Measurements from ENCODE around the gene COL8A2.

COL8A2 gene

DNA sequence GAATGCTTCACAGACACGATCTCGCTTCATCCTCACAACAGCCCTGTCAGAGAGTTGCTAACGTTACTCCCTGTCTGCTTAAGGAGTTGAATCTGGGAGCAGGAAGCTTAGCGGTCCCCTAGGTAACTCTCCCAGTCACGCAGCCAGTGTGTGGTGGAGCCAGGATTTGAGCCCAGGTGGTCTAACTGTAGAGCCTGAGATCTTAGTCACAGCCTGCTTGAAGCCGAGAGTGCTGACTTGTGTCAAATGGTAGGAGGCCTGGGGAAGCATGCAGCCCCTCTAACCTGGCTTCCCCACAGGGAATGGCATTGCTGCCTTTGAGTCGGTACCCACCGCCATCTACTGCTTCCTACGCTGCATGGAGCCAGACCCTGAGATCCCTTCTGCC is 32.2 kb downstream of the COL8A2 start:
- TF ChIP-seq, protein P1, sequence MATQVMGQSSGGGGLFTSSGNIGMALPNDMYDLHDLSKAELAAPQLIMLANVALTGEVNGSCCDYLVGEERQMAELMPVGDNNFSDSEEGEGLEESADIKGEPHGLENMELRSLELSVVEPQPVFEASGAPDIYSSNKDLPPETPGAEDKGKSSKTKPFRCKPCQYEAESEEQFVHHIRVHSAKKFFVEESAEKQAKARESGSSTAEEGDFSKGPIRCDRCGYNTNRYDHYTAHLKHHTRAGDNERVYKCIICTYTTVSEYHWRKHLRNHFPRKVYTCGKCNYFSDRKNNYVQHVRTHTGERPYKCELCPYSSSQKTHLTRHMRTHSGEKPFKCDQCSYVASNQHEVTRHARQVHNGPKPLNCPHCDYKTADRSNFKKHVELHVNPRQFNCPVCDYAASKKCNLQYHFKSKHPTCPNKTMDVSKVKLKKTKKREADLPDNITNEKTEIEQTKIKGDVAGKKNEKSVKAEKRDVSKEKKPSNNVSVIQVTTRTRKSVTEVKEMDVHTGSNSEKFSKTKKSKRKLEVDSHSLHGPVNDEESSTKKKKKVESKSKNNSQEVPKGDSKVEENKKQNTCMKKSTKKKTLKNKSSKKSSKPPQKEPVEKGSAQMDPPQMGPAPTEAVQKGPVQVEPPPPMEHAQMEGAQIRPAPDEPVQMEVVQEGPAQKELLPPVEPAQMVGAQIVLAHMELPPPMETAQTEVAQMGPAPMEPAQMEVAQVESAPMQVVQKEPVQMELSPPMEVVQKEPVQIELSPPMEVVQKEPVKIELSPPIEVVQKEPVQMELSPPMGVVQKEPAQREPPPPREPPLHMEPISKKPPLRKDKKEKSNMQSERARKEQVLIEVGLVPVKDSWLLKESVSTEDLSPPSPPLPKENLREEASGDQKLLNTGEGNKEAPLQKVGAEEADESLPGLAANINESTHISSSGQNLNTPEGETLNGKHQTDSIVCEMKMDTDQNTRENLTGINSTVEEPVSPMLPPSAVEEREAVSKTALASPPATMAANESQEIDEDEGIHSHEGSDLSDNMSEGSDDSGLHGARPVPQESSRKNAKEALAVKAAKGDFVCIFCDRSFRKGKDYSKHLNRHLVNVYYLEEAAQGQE (IDR thresholded peaks at IDR 0.05; ENCODE audit: insufficient read depth in 1 of 2, low read depth in 2 of 2, low read length in 2 of 2): no peak
- TF ChIP-seq SIN3A (IDR thresholded peaks at IDR 0.05; ENCODE audit: borderline replicate concordance, insufficient read depth, low read length) (no peak), TAF1 (IDR thresholded peaks at IDR 0.05; ENCODE audit: borderline replicate concordance, insufficient read depth, low read length) (no peak), POLR2AphosphoS5 (IDR thresholded peaks at IDR 0.05; ENCODE audit: low read depth, low read length) (no peak), FOXP2 (optimal IDR thresholded peaks at IDR 0.05; ENCODE audit: borderline replicate concordance, extremely low read depth, extremely low read length, insufficient read depth) (no peak)

DNA sequence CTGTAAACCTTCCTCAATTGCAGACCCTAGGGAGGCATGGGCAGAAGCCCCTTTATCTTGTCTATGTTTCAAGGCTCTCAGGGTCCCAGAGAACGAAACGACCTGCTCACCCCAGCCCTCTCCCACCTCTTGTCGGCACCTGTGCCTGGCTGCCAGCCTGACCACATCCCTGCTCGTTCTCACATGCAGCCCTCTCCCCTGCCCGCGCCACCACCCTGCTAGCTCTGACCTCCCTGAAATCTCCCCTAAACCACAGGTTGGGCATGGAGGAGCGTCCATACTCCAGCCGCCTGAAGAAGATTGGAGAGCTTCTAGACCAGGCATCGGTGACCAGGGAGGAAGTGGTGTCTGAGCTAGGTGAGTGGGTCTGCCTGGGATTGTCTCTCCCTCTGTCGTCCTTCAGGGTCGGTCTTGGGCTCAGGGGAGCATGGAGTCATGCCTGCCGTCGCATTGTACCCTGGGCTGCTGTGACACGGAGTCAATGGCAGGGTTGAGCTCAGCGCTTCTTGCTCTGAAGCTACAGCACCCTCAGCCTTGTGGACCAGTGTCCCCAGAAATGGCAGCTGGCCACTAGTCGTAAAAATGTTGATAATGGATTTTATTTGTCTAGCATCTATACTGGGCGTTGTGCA is 32.7 kb downstream of the COL8A2 start:
- no peak for TF ChIP-seq SIN3A (IDR thresholded peaks at IDR 0.05; ENCODE audit: borderline replicate concordance, insufficient read depth, low read length)
- no peak for TF ChIP-seq TAF1 (IDR thresholded peaks at IDR 0.05; ENCODE audit: borderline replicate concordance, insufficient read depth, low read length)
- no peak for TF ChIP-seq POLR2AphosphoS5 (IDR thresholded peaks at IDR 0.05; ENCODE audit: low read depth, low read length)
- TF ChIP-seq FOXP2 (optimal IDR thresholded peaks at IDR 0.05; ENCODE audit: borderline replicate concordance, extremely low read depth, extremely low read length, insufficient read depth): no peak
- TF ChIP-seq, protein P1 (IDR thresholded peaks at IDR 0.05; ENCODE audit: insufficient read depth in 1 of 2, low read depth in 2 of 2, low read length in 2 of 2): no peak

DNA sequence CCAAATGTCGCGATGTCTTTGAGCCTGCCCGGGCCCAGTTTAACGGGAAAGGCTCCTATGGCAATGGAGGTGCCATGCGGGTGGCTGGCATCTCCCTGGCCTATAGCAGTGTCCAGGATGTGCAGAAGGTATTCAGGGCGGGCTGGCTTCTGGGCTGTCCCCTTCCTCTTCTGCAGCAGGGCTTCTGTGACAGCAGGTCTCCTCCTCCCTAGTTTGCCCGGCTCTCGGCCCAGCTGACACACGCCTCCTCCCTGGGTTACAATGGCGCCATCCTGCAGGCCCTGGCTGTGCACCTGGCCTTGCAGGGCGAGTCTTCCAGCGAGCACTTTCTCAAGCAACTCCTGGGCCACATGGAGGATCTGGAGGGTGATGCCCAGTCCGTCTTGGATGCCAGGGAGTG is 33.3 kb downstream of the COL8A2 start:
- TF ChIP-seq SIN3A (IDR thresholded peaks at IDR 0.05; ENCODE audit: borderline replicate concordance, insufficient read depth, low read length): no peak

DNA sequence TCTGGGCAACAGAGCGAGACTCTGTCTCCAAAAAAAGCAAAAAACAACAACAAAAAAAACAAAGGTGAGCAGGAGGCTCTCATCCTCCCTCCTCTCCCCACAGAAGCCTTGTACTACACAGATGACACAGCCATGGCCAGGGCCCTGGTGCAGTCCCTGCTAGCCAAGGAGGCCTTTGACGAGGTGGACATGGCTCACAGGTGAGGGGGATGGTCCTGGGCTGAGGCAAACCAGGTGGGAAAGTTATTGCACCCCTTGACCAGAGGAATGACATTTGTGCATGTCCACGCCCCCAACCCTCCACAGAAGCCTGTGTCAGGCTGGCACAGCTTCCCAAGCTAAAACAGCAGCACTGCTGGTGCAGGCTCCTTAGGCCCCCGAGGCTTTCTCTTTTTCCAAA is 33.9 kb downstream of the COL8A2 start:
- TF ChIP-seq SIN3A (IDR thresholded peaks at IDR 0.05; ENCODE audit: borderline replicate concordance, insufficient read depth, low read length) (no peak), POLR2AphosphoS5 (IDR thresholded peaks at IDR 0.05; ENCODE audit: low read depth, low read length) (no peak), FOXP2 (optimal IDR thresholded peaks at IDR 0.05; ENCODE audit: borderline replicate concordance, extremely low read depth, extremely low read length, insufficient read depth) (no peak), TAF1 (IDR thresholded peaks at IDR 0.05; ENCODE audit: borderline replicate concordance, insufficient read depth, low read length) (no peak)
- TF ChIP-seq, protein P1 (IDR thresholded peaks at IDR 0.05; ENCODE audit: insufficient read depth in 1 of 2, low read depth in 2 of 2, low read length in 2 of 2): no peak

DNA sequence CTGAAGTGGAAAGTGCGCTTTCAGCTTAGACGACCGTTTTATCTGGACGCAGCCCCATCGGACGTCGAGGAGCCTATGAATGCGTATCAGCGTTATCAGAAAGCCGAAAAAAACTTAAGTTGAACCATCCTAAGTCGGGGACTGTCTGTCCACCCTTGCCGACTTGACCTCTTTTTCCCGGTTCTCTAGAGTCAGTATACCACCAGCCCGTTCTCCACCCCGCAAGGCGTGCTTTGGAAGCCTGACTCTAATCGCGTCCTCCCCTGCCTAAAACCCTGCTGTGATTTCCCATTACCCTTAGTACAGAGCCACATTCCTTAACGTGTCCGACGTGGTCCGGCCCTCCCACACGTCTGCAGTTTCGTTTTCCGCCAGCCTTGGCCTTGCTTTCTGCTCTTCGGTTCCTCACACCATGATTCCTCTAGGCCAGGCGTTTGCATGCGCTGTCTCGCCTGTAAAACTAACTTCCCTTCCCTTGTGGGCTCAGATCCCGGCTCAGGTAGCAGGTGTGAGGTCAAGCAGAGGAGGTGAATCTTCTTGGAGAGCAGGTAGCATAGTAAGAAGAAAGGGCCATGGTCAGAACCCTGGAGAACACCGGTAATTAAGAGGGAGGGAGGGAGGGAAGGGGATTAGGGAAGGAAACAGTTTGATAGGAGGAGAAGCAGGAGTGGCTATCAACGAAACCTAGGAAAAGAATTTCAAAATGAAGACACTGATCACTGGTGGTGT is 35.5 kb downstream of the COL8A2 start:
- TF ChIP-seq TAF1 (IDR thresholded peaks at IDR 0.05; ENCODE audit: borderline replicate concordance, insufficient read depth, low read length) (no peak), POLR2AphosphoS5 (IDR thresholded peaks at IDR 0.05; ENCODE audit: low read depth, low read length) (0 out of 2 replicates have a peak, but pooled peaks have one; percentile 19), FOXP2 (optimal IDR thresholded peaks at IDR 0.05; ENCODE audit: borderline replicate concordance, extremely low read depth, extremely low read length, insufficient read depth) (no peak), SIN3A (IDR thresholded peaks at IDR 0.05; ENCODE audit: borderline replicate concordance, insufficient read depth, low read length) (no peak)
- TF ChIP-seq, protein P1 (IDR thresholded peaks at IDR 0.05; ENCODE audit: insufficient read depth in 1 of 2, low read depth in 2 of 2, low read length in 2 of 2): 0 out of 4 replicates have a peak, but pooled peaks of 1 of the 2 experiments have one; percentile 26
